Activated T-cell treated with anti-CD3 and anti-CD28 coated beads, Interleukin-2, amount 50 U/mL, for 4 hours (primary cell): Measurements from ENCODE around the gene KHNYN. TPM values are rescaled to one million over a fixed set of nuclear protein-coding genes. Genes with fewer than 3 reads are reported as not detected.
"Not testable (repeated sequence)": the region's sequence is repeated elsewhere in the genome, so short reads cannot be mapped to it uniquely, and the experiment has no call there.

ENCODE experiments used
- ATAC-seq, 2 donors: fragments of 200-7000 bp; cut with Tn5 transposase; one replicate each; pipeline ENCODE4 v1.10.0; 2021
- DNase-seq: peaks from one replicate; pipeline ENCODE4 v3.0.0-alpha.2; 2020
- H3K27me3 Mint-ChIP-seq: one replicate; pipeline ENCODE4 v1.8.0; 2021; ENCODE audit warnings: low read depth, mixed read lengths
- H3K36me3 Mint-ChIP-seq: one replicate; pipeline ENCODE4 v1.8.0; 2022; ENCODE audit warnings: mixed read lengths; ENCODE audit not compliant: insufficient read depth
- H3K4me1 Mint-ChIP-seq: one replicate; pipeline ENCODE4 v1.8.0; 2021; ENCODE audit warnings: low read depth, mixed read lengths
- H3K4me3 Mint-ChIP-seq: one replicate; pipeline ENCODE4 v1.8.0; 2021; ENCODE audit warnings: mild to moderate bottlenecking, moderate library complexity, mixed read lengths
- H3K9me3 Mint-ChIP-seq: one replicate; pipeline ENCODE4 v1.8.0; 2021; ENCODE audit warnings: mixed read lengths
- total RNA-seq, 3 donors: library from RNA; stranded (reverse); gene quantifications; one replicate each; pipeline ENCODE4 v1.2.1, GENCODE V29; 2021

The KHNYN gene
- total RNA-seq, 3 donors from 2014 or later = 53.2 to 65.1 (median 56.5) TPM

- DNase-seq = no peak
- Mint-ChIP-seq H3K27me3 (no peaks in the 10 kb centered on the region), H3K9me3 (no peaks in the 10 kb centered on the region), H3K4me3 (peak overlapping the region; percentile 94), H3K36me3 (peaks cover 22% of the 10 kb centered on the region), H3K4me1 (peaks cover 40% of the 10 kb centered on the region)
- no peak for ATAC-seq
These were observed 13.4 kb downstream of the KHNYN start for GRCh38 chr14:24443053-24443665.

GRCh38 chr14:24450828-24451227, 21.1 kb downstream of the KHNYN start:
- H3K4me1 Mint-ChIP-seq, H3K4me3 Mint-ChIP-seq, ATAC-seq, H3K27me3 Mint-ChIP-seq, H3K9me3 Mint-ChIP-seq, DNase-seq: not testable (repeated sequence)
- peaks cover 20% of the 10 kb centered on the region for H3K36me3 Mint-ChIP-seq

- peak; percentile 80 to 83 for ATAC-seq
These were observed 27.2 kb downstream of the KHNYN start for GRCh38 chr14:24456980-24457379.

GRCh38 chr14:24458736-24459135, 29.0 kb downstream of the KHNYN start:
- peaks cover 11% of the 10 kb centered on the region for H3K4me1 Mint-ChIP-seq
- peaks cover 5% of the 10 kb centered on the region for H3K36me3 Mint-ChIP-seq
- no peak overlapping the region for H3K4me3 Mint-ChIP-seq
- no peaks in the 10 kb centered on the region for H3K27me3 Mint-ChIP-seq
- H3K9me3 Mint-ChIP-seq = peaks cover 4% of the 10 kb centered on the region
- DNase-seq (no peak), ATAC-seq (no peak)

More at GRCh38 chr14:24456980-24457379, 27.2 kb downstream of the KHNYN start:
- H3K9me3 Mint-ChIP-seq = peaks cover 4% of the 10 kb centered on the region
- peaks cover 4% of the 10 kb centered on the region for H3K4me1 Mint-ChIP-seq
- peaks cover 11% of the 10 kb centered on the region for H3K36me3 Mint-ChIP-seq
- H3K27me3 Mint-ChIP-seq = no peaks in the 10 kb centered on the region
- H3K4me3 Mint-ChIP-seq = no peak overlapping the region
- no peak for DNase-seq

GRCh38 chr14:24459331-24459730, 29.6 kb downstream of the KHNYN start:
- H3K27me3 Mint-ChIP-seq = no peaks in the 10 kb centered on the region
- ATAC-seq (no peak), DNase-seq (no peak)
- no peak overlapping the region for H3K4me3 Mint-ChIP-seq
- peaks cover 4% of the 10 kb centered on the region for H3K9me3 Mint-ChIP-seq
- peaks cover 5% of the 10 kb centered on the region for H3K36me3 Mint-ChIP-seq
- H3K4me1 Mint-ChIP-seq = peaks cover 17% of the 10 kb centered on the region

- Mint-ChIP-seq H3K4me1 (peaks cover 35% of the 10 kb centered on the region), H3K9me3 (peaks cover 4% of the 10 kb centered on the region), H3K27me3 (no peaks in the 10 kb centered on the region), H3K4me3 (no peak overlapping the region), H3K36me3 (peaks cover 5% of the 10 kb centered on the region)
- DNase-seq = no peak
- ATAC-seq = no peak
These were observed 31.6 kb downstream of the KHNYN start for GRCh38 chr14:24461336-24461735.

GRCh38 chr14:24463017-24463883, 33.5 kb downstream of the KHNYN start:
- Mint-ChIP-seq H3K4me3 (no peak overlapping the region), H3K4me1 (peaks cover 32% of the 10 kb centered on the region), H3K9me3 (no peaks in the 10 kb centered on the region), H3K36me3 (peaks cover 3% of the 10 kb centered on the region), H3K27me3 (no peaks in the 10 kb centered on the region)
- ATAC-seq (no peak), DNase-seq (no peak)

GRCh38 chr14:24463884-24464785, 34.4 kb downstream of the KHNYN start:
- H3K4me1 Mint-ChIP-seq = peaks cover 32% of the 10 kb centered on the region
- DNase-seq (no peak), ATAC-seq (no peak)
- peaks cover 3% of the 10 kb centered on the region for H3K36me3 Mint-ChIP-seq
- no peaks in the 10 kb centered on the region for H3K9me3 Mint-ChIP-seq
- peak overlapping the region; percentile 51 for H3K4me3 Mint-ChIP-seq
- H3K27me3 Mint-ChIP-seq = no peaks in the 10 kb centered on the region

- ATAC-seq = no peak
- Mint-ChIP-seq H3K4me1 (peaks cover 32% of the 10 kb centered on the region), H3K36me3 (peaks cover 3% of the 10 kb centered on the region), H3K9me3 (no peaks in the 10 kb centered on the region), H3K27me3 (no peaks in the 10 kb centered on the region), H3K4me3 (no peak overlapping the region)
- DNase-seq = no peak
These were observed 35.6 kb downstream of the KHNYN start for GRCh38 chr14:24465368-24465767.

GRCh38 chr14:24465805-24466204, 36.1 kb downstream of the KHNYN start:
- no peak overlapping the region for H3K4me3 Mint-ChIP-seq
- H3K9me3 Mint-ChIP-seq = no peaks in the 10 kb centered on the region
- H3K4me1 Mint-ChIP-seq = peaks cover 32% of the 10 kb centered on the region
- no peak for ATAC-seq
- H3K27me3 Mint-ChIP-seq = no peaks in the 10 kb centered on the region
- no peak for DNase-seq
- H3K36me3 Mint-ChIP-seq = peaks cover 3% of the 10 kb centered on the region

- not testable (repeated sequence) for H3K27me3 Mint-ChIP-seq, H3K36me3 Mint-ChIP-seq, H3K9me3 Mint-ChIP-seq, H3K4me3 Mint-ChIP-seq, ATAC-seq, H3K4me1 Mint-ChIP-seq, DNase-seq
These were observed 40.7 kb downstream of the KHNYN start for GRCh38 chr14:24470450-24470849.

GRCh38 chr14:24473211-24473610, 43.5 kb downstream of the KHNYN start:
- Mint-ChIP-seq H3K27me3 (no peaks in the 10 kb centered on the region), H3K9me3 (no peaks in the 10 kb centered on the region), H3K36me3 (peaks cover 2% of the 10 kb centered on the region), H3K4me3 (no peak overlapping the region), H3K4me1 (no peaks in the 10 kb centered on the region)
- DNase-seq = no peak
- ATAC-seq = no peak

- Mint-ChIP-seq H3K27me3 (no peaks in the 10 kb centered on the region), H3K4me3 (no peak overlapping the region), H3K36me3 (peaks cover 2% of the 10 kb centered on the region), H3K9me3 (no peaks in the 10 kb centered on the region), H3K4me1 (no peaks in the 10 kb centered on the region)
- no peak for DNase-seq
- ATAC-seq = no peak
These were observed 45.5 kb downstream of the KHNYN start for GRCh38 chr14:24475261-24475660.

GRCh38 chr14:24479999-24480398, 50.2 kb downstream of the KHNYN start:
- H3K9me3 Mint-ChIP-seq, H3K36me3 Mint-ChIP-seq, H3K4me3 Mint-ChIP-seq, ATAC-seq, DNase-seq, H3K27me3 Mint-ChIP-seq: not testable (repeated sequence)
- peaks cover 25% of the 10 kb centered on the region for H3K4me1 Mint-ChIP-seq
